Esophagus squamous epithelium (tissue), 4 donors: Measurements from ENCODE around the gene ZNF516.

Experiments
- POLR2A ChIP-seq, 4 donors: fragments of 450-650 bp; IDR thresholded peaks; one replicate each; pipeline ENCODE4 v1.6.1; 2017; ENCODE audit warnings: antibody characterized with exemption in 4 of 4, mild to moderate bottlenecking in 4 of 4, moderate library complexity in 3 of 4
- TF ChIP-seq, protein P1 (sequence below), 6 experiments: fragments of 450-650 bp in 4 of 6; fragments of 200-600 bp in 2 of 6; sonication (generic) in 2 of 6; IDR thresholded peaks; one replicate each; pipeline ENCODE4 v1.5.1; 2016 to 2019; ENCODE audit warnings: antibody characterized with exemption in 6 of 6, mild to moderate bottlenecking in 4 of 6, moderate library complexity in 4 of 6

DNA sequence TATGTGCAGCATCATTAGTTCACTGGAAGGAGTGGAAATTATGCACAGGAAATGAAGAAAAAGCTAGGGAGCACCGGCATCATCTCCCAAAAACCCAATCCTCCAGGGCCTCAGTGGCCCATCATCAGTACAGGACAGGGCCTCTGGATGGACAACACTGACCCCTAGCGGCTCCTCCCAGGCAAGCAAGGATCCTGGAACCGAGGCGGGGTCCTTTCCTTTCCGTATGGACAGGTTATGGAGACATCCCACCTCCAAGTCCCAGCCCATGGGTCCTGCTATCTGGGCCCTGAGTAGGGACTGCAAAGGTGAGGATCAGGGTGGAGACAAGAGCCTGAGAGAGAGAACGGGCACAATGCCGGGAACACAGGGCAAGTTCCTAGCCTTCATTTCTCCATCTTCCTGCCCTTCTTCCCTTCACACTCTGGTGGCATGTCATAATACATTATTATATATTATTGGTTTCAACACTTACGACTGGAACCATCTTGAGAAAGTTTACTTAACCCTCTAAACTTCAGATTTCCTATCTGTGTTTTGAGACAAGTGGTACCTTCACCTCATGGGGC lies 68.2 kb downstream of the ZNF516 start:
- TF ChIP-seq, protein P1, sequence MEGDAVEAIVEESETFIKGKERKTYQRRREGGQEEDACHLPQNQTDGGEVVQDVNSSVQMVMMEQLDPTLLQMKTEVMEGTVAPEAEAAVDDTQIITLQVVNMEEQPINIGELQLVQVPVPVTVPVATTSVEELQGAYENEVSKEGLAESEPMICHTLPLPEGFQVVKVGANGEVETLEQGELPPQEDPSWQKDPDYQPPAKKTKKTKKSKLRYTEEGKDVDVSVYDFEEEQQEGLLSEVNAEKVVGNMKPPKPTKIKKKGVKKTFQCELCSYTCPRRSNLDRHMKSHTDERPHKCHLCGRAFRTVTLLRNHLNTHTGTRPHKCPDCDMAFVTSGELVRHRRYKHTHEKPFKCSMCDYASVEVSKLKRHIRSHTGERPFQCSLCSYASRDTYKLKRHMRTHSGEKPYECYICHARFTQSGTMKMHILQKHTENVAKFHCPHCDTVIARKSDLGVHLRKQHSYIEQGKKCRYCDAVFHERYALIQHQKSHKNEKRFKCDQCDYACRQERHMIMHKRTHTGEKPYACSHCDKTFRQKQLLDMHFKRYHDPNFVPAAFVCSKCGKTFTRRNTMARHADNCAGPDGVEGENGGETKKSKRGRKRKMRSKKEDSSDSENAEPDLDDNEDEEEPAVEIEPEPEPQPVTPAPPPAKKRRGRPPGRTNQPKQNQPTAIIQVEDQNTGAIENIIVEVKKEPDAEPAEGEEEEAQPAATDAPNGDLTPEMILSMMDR (IDR thresholded peaks at IDR 0.05): peak in 5 of 6 experiments; percentile 26 to 58 (median 32)
- no peak for TF ChIP-seq POLR2A (IDR thresholded peaks at IDR 0.05)
